Esophagus squamous epithelium (tissue), 4 donors: ENCODE measurements around the gene MAFF.

Source experiments
- POLR2A ChIP-seq, 4 donors: fragments of 450-650 bp; IDR thresholded peaks; one replicate each; pipeline ENCODE4 v1.6.1; 2017; ENCODE audit warnings: antibody characterized with exemption in 4 of 4, mild to moderate bottlenecking in 4 of 4, moderate library complexity in 3 of 4
- TF ChIP-seq, protein P1 (sequence below), 6 experiments: fragments of 450-650 bp in 4 of 6; fragments of 200-600 bp in 2 of 6; sonication (generic) in 2 of 6; IDR thresholded peaks; one replicate each; pipeline ENCODE4 v1.5.1; 2016 to 2019; ENCODE audit warnings: antibody characterized with exemption in 6 of 6, mild to moderate bottlenecking in 4 of 6, moderate library complexity in 4 of 6

DNA sequence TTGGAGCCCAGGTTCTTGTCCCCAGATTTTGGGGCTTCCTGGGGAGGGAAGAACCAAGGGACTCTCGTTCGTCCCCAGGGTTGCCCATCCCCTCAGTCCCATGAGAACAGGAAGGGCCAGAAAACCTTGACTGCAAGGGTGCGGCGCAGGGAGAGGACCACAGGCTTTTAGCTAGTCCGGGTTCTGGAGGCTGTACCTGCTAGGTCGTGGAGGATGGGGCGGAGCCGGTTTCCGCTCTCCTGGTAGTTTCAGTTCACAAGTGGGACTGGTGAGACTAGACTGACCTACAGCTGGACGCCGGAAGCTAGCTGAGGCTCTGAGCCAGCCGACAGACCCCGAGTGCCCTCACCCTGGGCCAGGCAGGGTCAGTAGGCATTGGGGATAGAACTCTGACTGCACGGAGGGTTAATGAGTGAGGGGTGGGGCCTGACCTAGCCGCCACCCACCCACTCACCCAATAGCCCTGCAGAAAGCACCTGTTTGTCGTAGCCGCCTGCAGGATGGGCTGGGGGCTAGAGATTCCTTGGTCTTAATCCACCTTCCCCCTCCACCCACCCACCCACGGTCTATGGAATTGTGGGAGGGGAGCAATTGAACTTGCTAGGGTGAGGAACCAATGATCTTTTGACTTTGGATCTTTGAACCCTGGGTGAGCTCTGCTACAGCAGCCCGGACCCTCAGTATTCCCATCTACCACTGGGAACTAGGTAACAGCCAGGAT lies 1.5 kb downstream of the MAFF start:
- TF ChIP-seq, protein P1, sequence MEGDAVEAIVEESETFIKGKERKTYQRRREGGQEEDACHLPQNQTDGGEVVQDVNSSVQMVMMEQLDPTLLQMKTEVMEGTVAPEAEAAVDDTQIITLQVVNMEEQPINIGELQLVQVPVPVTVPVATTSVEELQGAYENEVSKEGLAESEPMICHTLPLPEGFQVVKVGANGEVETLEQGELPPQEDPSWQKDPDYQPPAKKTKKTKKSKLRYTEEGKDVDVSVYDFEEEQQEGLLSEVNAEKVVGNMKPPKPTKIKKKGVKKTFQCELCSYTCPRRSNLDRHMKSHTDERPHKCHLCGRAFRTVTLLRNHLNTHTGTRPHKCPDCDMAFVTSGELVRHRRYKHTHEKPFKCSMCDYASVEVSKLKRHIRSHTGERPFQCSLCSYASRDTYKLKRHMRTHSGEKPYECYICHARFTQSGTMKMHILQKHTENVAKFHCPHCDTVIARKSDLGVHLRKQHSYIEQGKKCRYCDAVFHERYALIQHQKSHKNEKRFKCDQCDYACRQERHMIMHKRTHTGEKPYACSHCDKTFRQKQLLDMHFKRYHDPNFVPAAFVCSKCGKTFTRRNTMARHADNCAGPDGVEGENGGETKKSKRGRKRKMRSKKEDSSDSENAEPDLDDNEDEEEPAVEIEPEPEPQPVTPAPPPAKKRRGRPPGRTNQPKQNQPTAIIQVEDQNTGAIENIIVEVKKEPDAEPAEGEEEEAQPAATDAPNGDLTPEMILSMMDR (IDR thresholded peaks at IDR 0.05) = no peak
- peak in 2 of 4 donors; percentile 11 to 54 for TF ChIP-seq POLR2A (IDR thresholded peaks at IDR 0.05)
